HFF-Myc (cell line): ENCODE measurements around the gene DNAH10.

Source experiments
- DNase-seq: peaks from one replicate; pipeline ENCODE4 v3.0.0-alpha.2; 2011; ENCODE audit warnings: low read depth; ENCODE audit errors: extremely low read depth
- H3K4me3 ChIP-seq: replicated peaks from 2 replicates; pipeline ENCODE4 v1.5.1; 2011; ENCODE audit warnings: low read depth, mild to moderate bottlenecking, control low read depth, low read length
- TF ChIP-seq, protein P1 (sequence below): IDR thresholded peaks from 2 replicates; pipeline ENCODE4 v1.5.1; 2012; ENCODE audit warnings: mild to moderate bottlenecking, low read depth, low read length, control low read depth; ENCODE audit errors: missing control alignments

Gene DNAH10

DNA sequence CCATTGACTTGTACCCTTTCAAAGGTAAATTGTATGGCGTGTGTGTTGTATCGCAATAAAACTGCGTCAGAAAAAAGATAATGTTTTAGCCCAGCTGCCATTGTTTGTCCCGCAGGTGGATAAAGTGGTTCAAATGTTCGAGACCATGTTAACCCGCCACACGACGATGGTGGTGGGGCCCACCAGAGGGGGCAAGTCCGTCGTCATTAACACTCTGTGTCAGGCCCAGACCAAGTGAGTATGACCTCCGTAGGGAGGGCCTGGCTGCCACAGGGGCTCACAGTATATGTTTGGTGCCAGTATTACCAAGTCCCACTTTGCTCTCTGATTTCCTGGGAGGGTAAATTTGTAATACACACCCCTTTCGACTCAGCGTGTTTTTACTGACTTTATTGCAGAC is 96.9 kb downstream of the DNAH10 start:
- H3K4me3 ChIP-seq = no peak overlapping the region
- TF ChIP-seq, protein P1, sequence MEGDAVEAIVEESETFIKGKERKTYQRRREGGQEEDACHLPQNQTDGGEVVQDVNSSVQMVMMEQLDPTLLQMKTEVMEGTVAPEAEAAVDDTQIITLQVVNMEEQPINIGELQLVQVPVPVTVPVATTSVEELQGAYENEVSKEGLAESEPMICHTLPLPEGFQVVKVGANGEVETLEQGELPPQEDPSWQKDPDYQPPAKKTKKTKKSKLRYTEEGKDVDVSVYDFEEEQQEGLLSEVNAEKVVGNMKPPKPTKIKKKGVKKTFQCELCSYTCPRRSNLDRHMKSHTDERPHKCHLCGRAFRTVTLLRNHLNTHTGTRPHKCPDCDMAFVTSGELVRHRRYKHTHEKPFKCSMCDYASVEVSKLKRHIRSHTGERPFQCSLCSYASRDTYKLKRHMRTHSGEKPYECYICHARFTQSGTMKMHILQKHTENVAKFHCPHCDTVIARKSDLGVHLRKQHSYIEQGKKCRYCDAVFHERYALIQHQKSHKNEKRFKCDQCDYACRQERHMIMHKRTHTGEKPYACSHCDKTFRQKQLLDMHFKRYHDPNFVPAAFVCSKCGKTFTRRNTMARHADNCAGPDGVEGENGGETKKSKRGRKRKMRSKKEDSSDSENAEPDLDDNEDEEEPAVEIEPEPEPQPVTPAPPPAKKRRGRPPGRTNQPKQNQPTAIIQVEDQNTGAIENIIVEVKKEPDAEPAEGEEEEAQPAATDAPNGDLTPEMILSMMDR = no peak
- no peak for DNase-seq

DNA sequence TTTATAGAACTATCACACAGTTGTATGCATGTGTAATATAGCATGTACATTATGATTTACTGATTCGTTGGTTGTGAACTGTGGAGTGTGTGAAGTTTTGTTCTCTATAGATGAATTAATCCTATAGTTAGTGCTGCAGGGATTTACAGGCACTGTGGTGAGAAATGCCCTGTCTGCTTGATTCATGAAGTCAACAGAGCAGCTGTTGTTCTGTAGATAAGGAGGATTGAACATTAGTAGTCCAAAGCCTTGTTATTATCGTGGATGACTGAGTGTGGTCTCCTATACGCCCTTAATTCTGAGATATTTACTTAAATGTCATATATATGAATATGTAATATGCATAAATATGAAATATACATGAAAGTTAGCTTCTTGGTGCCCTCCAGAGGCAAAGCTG is 98.3 kb downstream of the DNAH10 start:
- TF ChIP-seq, protein P1 = no peak
- H3K4me3 ChIP-seq = no peak overlapping the region
- no peak for DNase-seq

DNA sequence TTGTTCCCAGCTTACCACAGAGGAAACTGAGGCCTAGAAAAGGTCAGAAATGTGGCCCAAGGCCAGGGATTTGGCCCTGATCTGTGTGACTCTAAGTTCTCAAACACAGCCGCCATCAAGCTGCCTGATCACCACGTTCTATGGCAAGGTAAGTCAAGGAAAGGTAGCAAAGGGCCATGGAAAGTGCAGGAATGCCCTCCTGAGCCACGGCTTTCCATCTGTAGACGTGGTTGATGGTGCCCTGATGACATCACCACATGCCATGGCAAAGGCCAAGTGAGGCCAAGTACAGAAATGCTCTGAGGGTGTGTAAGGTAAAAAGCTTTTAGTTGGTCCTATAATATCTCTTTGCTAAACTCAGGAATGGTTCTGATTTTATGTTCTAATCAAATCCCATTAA is 99.3 kb downstream of the DNAH10 start:
- H3K4me3 ChIP-seq = no peak overlapping the region
- TF ChIP-seq, protein P1 = no peak
- DNase-seq = no peak

DNA sequence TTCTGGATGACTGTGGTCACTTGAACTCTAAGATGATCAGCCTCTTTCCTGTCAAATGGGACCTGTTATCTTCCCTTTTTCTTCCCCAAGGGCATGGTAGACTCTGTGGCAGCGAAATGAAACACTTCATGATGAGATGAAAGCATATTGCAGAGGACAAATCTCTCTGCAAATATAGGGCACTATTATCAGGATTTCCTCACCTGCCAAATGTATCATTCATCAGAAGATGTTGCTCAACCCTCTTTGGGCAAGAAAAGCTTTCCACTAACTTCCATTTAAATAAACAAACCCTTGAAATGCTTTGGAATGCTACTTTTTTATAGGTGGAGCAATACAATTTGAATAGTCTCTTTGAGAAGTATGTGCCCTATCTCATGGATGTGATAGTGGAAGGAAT is 105.0 kb downstream of the DNAH10 start:
- no peak for DNase-seq
- TF ChIP-seq, protein P1 = no peak

DNA sequence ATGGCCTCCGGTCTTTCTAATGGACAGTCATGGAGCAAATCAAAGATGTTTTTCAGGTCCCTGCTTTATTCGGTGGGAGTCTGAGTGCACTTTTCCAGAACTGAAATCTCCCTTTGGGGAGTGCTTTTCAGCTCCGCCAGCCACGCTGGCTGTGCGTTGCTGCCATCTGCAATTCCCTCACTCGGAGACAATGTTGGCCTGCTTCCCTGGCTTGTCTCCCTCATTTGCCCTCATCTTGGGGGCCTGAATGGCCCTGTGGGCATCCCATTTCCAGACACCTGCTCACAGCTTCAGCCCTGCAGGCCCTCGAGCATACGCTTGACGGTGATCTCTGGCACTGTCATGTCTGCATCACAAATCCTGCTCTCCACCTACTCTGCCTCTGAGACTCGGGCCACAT is 106.7 kb downstream of the DNAH10 start:
- H3K4me3 ChIP-seq = no peak overlapping the region
- TF ChIP-seq, protein P1 = no peak
- DNase-seq = no peak

More for the DNA sequence above, 105.0 kb downstream of the DNAH10 start:
- H3K4me3 ChIP-seq = no peak overlapping the region

DNA sequence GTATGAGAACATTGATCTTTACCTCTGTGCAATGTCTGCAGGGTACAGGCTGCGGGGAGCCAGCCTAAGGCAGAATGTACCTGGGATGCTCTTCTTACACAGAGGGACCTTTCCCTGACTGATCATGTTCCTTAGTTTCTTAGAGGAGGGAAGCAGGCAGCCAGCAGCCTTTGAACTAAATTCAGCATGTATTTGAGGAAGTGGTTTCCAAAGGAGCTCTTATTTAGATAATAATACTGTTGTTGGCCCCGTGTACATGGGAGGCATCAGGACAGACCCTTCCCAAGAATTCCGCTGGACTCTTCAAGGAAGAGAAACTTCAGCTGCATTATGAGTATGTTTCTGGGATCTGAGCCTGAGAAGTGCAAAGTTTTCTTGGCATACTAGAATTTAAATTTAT is 111.7 kb downstream of the DNAH10 start:
- DNase-seq = no peak
- TF ChIP-seq, protein P1 = no peak
- H3K4me3 ChIP-seq = no peak overlapping the region

DNA sequence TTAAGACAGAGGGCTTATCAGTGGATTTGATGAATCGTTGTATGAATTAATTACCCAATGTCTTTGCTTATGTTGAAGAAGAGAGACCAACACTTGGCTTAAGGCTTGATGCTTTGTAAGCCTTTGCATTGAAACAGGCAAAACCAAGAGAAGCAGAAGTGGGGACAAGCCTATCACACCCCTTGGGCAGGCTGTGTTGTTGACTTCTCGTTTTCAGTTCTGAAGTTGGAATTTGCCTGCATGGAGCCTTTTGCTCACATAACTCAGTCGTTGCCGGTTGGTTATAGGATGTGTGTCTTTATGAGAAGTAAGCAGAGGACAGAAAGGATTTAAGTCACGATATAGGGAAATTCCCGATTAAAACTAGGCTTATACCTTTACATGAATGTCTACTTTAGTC is 115.9 kb downstream of the DNAH10 start:
- DNase-seq = no peak
- no peak overlapping the region for H3K4me3 ChIP-seq
- TF ChIP-seq, protein P1 = no peak
